Measurements from ENCODE around the gene ATP10B. TPM values are rescaled to one million over a fixed set of nuclear protein-coding genes. Genes with fewer than 3 reads are reported as not detected.

Gene ATP10B
- total RNA-seq, 2 experiments from 2014 or later = not detected

GRCh38 chr5:160534125-160534524 lies 317.9 kb downstream of the ATP10B start:
- ChIA-PET POLR2A (no interaction called here), CTCF (no interaction called here)
- H3K27me3 Mint-ChIP-seq = no peaks in the 10 kb centered on the region
- H3K4me3 Mint-ChIP-seq = no peak overlapping the region
- H3K27ac Mint-ChIP-seq = no peak overlapping the region
- H3K9me3 Mint-ChIP-seq = no peaks in the 10 kb centered on the region
- DNase-seq = no peak
- H3K36me3 Mint-ChIP-seq (ENCODE audit: low read depth) = no peaks in the 10 kb centered on the region
- no peaks in the 10 kb centered on the region for H3K4me1 Mint-ChIP-seq

GRCh38 chr5:160525471-160526261 lies 326.3 kb downstream of the ATP10B start:
- Mint-ChIP-seq H3K36me3 (ENCODE audit: low read depth) (no peaks in the 10 kb centered on the region), H3K4me3 (no peak overlapping the region), H3K27me3 (no peaks in the 10 kb centered on the region), H3K27ac (no peak overlapping the region), H3K9me3 (no peaks in the 10 kb centered on the region), H3K4me1 (peaks cover 6% of the 10 kb centered on the region)
- CTCF ChIA-PET = no interaction called here
- POLR2A ChIA-PET = no interaction called here
- no peak for DNase-seq

GRCh38 chr5:160524827-160525226 lies 327.2 kb downstream of the ATP10B start:
- H3K27me3 Mint-ChIP-seq = no peaks in the 10 kb centered on the region
- H3K9me3 Mint-ChIP-seq = no peaks in the 10 kb centered on the region
- DNase-seq = no peak
- no peak overlapping the region for H3K4me3 Mint-ChIP-seq
- H3K4me1 Mint-ChIP-seq = peaks cover 6% of the 10 kb centered on the region
- ChIA-PET CTCF (no interaction called here), POLR2A (no interaction called here)
- H3K27ac Mint-ChIP-seq = no peak overlapping the region
- H3K36me3 Mint-ChIP-seq (ENCODE audit: low read depth) = no peaks in the 10 kb centered on the region

- CTCF ChIA-PET = no interaction called here
- no peaks in the 10 kb centered on the region for H3K27me3 Mint-ChIP-seq
- H3K9me3 Mint-ChIP-seq = no peaks in the 10 kb centered on the region
- POLR2A ChIA-PET = no interaction called here
- peaks cover 6% of the 10 kb centered on the region for H3K4me1 Mint-ChIP-seq
- H3K27ac Mint-ChIP-seq = no peak overlapping the region
- H3K4me3 Mint-ChIP-seq = no peak overlapping the region
- no peak for DNase-seq
- no peaks in the 10 kb centered on the region for H3K36me3 Mint-ChIP-seq (ENCODE audit: low read depth)
Observed at GRCh38 chr5:160523502-160524163, 328.4 kb downstream of the ATP10B start.

DNA sequence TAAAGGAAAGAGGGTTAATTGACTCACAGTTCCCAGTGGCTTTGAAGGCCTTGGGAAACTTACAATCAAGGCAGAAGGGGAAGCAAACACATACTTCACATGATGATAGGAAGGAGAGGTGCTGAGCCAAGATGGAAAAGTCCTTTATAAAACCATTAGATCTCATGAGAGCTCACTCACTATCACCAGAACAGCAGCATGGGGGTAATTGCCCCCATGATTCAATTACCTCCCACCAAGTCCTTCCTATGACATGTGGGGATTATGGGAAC lies 330.7 kb downstream of the ATP10B start:
- CTCF ChIA-PET = no interaction called here
- H3K27me3 Mint-ChIP-seq = no peaks in the 10 kb centered on the region

GRCh38 chr5:160520609-160521391 lies 331.2 kb downstream of the ATP10B start:
- ChIA-PET CTCF (no interaction called here), POLR2A (no interaction called here)
- Mint-ChIP-seq H3K36me3 (ENCODE audit: low read depth) (no peaks in the 10 kb centered on the region), H3K4me3 (no peak overlapping the region), H3K27ac (no peak overlapping the region), H3K4me1 (peaks cover 5% of the 10 kb centered on the region), H3K9me3 (no peaks in the 10 kb centered on the region), H3K27me3 (no peaks in the 10 kb centered on the region)
- no peak for DNase-seq

More for the DNA sequence above, 330.7 kb downstream of the ATP10B start:
- Mint-ChIP-seq H3K9me3 (no peaks in the 10 kb centered on the region), H3K27ac (no peak overlapping the region), H3K4me3 (no peak overlapping the region), H3K4me1 (peaks cover 6% of the 10 kb centered on the region), H3K36me3 (ENCODE audit: low read depth) (no peaks in the 10 kb centered on the region)
- no peak for DNase-seq
- POLR2A ChIA-PET = no interaction called here

DNA sequence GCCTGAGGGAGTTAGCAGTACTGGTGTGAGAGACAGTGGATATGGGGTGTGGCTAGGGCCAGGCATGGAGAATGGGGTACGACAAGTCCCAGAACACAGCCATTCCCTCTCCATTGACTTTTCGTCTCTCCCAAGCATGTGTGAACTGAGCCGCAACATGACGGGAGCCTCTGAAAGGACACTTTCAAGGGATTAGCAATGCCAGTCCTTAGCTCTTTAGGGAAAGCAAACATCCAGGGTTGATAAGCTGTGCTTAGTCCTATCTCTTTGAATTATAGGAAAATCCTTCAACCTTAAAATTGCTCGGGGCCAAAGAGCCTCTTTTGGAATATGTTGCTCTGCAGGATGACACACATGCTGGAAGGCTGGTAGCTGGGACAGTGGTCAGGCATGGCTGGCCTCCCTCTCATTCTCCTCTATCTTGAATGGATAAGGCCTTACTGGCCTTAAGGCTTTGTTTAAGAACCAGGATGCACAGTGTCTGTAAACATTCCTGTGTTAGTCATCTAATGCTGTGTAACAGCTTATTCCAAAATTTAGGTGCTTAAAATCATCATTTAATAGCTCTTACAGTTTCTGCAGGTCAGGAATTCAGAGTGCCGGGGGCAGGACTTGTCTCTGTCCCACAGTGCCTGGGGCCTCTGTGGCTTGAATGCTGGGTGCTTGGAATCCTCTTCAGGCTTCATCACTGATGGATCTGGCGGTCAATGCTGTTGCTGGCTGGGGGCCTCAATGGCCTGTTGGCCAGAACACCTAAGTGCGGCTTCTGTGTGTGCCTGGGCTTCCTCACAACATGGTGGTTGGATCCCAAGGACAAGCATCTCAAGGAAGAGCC lies 335.1 kb downstream of the ATP10B start:
- H3K4me3 Mint-ChIP-seq = no peak overlapping the region
- H3K4me1 Mint-ChIP-seq = peaks cover 7% of the 10 kb centered on the region
- ChIA-PET POLR2A (no interaction called here), CTCF (no interaction called here)
- DNase-seq = no peak
- peaks cover 6% of the 10 kb centered on the region for H3K36me3 Mint-ChIP-seq (ENCODE audit: low read depth)
- no peak overlapping the region for H3K27ac Mint-ChIP-seq
- no peaks in the 10 kb centered on the region for H3K9me3 Mint-ChIP-seq
- peaks cover 9% of the 10 kb centered on the region for H3K27me3 Mint-ChIP-seq

DNA sequence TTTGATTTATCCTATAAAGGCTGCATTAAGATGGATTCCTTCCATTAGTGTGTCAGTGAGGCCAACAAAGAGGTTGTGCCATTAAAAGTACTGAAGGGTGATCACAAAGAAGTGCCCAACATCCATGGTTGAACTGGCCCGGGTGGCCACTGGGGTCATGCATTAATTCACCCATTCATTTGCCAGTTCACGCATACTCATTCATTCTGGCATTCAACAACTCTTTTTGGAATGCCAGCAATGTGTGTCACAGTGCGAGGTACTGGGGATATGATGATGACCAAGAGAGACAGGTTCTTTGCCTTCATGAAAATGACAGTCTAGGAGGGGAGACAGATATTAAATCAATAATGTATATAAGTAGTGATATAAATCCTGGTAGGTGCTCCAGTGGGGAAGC lies 337.1 kb downstream of the ATP10B start:
- Mint-ChIP-seq H3K9me3 (no peaks in the 10 kb centered on the region), H3K36me3 (ENCODE audit: low read depth) (peaks cover 6% of the 10 kb centered on the region), H3K4me1 (peaks cover 7% of the 10 kb centered on the region), H3K27ac (no peak overlapping the region), H3K27me3 (peaks cover 9% of the 10 kb centered on the region), H3K4me3 (no peak overlapping the region)
- CTCF ChIA-PET = no interaction called here
- no peak for DNase-seq
- POLR2A ChIA-PET = no interaction called here

DNA sequence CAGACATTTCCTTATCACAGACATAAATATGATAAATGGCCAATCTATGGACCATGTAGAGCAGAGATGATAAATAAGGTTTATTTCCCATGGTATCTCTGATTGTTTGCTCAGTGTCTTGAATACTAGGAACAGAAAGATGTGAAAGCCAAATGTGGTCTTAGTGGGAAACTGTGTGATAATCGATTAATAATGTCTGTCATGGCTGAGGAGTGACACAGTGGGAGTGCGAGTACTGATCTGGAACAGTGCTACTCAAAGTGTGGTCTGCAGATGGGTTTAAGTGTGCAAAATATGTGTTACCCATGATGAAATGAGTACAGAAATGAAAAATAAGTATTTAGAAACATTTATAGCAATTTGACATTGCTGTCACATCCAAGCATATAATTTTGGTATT lies 337.8 kb downstream of the ATP10B start:
- no peak for DNase-seq
- POLR2A ChIA-PET = no interaction called here
- peaks cover 9% of the 10 kb centered on the region for H3K27me3 Mint-ChIP-seq
- CTCF ChIA-PET = no interaction called here
- H3K27ac Mint-ChIP-seq = no peak overlapping the region
- peaks cover 6% of the 10 kb centered on the region for H3K36me3 Mint-ChIP-seq (ENCODE audit: low read depth)
- H3K9me3 Mint-ChIP-seq = no peaks in the 10 kb centered on the region
- H3K4me3 Mint-ChIP-seq = no peak overlapping the region
- H3K4me1 Mint-ChIP-seq = peaks cover 10% of the 10 kb centered on the region

- H3K27me3 Mint-ChIP-seq = peaks cover 9% of the 10 kb centered on the region
- H3K4me3 Mint-ChIP-seq = no peak overlapping the region
Observed at GRCh38 chr5:160513485-160513884, 338.5 kb downstream of the ATP10B start.

More at GRCh38 chr5:160513485-160513884, 338.5 kb downstream of the ATP10B start:
- DNase-seq = no peak
- no peaks in the 10 kb centered on the region for H3K9me3 Mint-ChIP-seq
- ChIA-PET CTCF (no interaction called here), POLR2A (no interaction called here)
- peaks cover 6% of the 10 kb centered on the region for H3K36me3 Mint-ChIP-seq (ENCODE audit: low read depth)
- H3K27ac Mint-ChIP-seq = no peak overlapping the region
- H3K4me1 Mint-ChIP-seq = peaks cover 17% of the 10 kb centered on the region

Measured in activated CD4-positive, alpha-beta memory T cell treated with anti-CD3 and anti-CD28 coated beads, Interleukin-2, amount 10 ng/mL, durations not matched to agents 7 days and 5 days (primary cell).